SK-N-SH (cell line): Measurements from ENCODE around the gene DCLK1. TPM values are rescaled to one million over a fixed set of nuclear protein-coding genes. Genes with fewer than 3 reads are reported as not detected.

ENCODE experiments used
- CTCF ChIA-PET: fragments of 300-600, 350-600 bp; formaldehyde crosslinking; extraction: SDS; loops from one replicate; lab custom pipeline; 2021; lab: Yijun Ruan, JAX
- POLR2A ChIA-PET: fragments of 350-600 bp; sonication (Branson Sonifier 250); formaldehyde crosslinking; extraction: SDS; loops from one replicate; lab custom pipeline; 2020; ENCODE audit warnings: antibody characterized with exemption, inconsistent platforms; lab: Yijun Ruan, JAX
- DNase-seq: peaks from one replicate; pipeline ENCODE4 v3.0.0; 2012
- H2AFZ ChIP-seq: fragments of 200-600 bp; sonication (generic); 2 replicates; pipeline ENCODE4 v1.8.1; 2016; ENCODE audit warnings: antibody characterized with exemption, mild to moderate bottlenecking, low read depth
- H3F3A ChIP-seq: fragments of 200-600 bp; sonication (generic); replicated peaks from 2 replicates; pipeline ENCODE3; 2016; ENCODE audit warnings: antibody characterized with exemption, mild to moderate bottlenecking; ENCODE audit not compliant: insufficient read depth
- H3K27ac ChIP-seq, 2 experiments: fragments of 200-500 bp in 1 of 2; fragments of 200-600 bp in 1 of 2; sonication (Bioruptor generic) in 1 of 2; sonication (generic), shearing (Covaris generic) in 1 of 2; 2 replicates each; pipeline versions ENCODE4 v1.5.1 to v1.6.1; 2014 to 2016; ENCODE audit warnings: low read depth in 2 of 2, inconsistent platforms in 1 of 2, low read length in 1 of 2, mild to moderate bottlenecking in 1 of 2, mixed read lengths in 1 of 2
- H3K27me3 ChIP-seq: fragments of 200-600 bp; sonication (generic), shearing (Covaris generic); 2 replicates; pipeline ENCODE4 v1.6.1; 2016; ENCODE audit warnings: mixed run types; ENCODE audit not compliant: insufficient read depth
- H3K36me3 ChIP-seq, 2 experiments: fragments of 200-500 bp in 1 of 2; fragments of 200-600 bp in 1 of 2; sonication (Bioruptor generic) in 1 of 2; sonication (generic) in 1 of 2; replicated peaks in 1 of 2; 2 replicates each; pipeline versions ENCODE3 to v1.5.1; 2014 to 2016; ENCODE audit warnings: low read length in 1 of 2, mild to moderate bottlenecking in 1 of 2; ENCODE audit not compliant: insufficient read depth in 2 of 2, control insufficient read depth in 1 of 2
- H3K4me1 ChIP-seq, 2 experiments: fragments of 200-500 bp in 1 of 2; fragments of 200-600 bp in 1 of 2; sonication (Bioruptor generic) in 1 of 2; sonication (generic), shearing (Covaris generic) in 1 of 2; 2 replicates each; pipeline versions ENCODE4 v1.5.1 to v1.6.1; 2014 to 2016; ENCODE audit warnings: low read depth in 1 of 2, low read length in 1 of 2, mixed run types in 1 of 2; ENCODE audit not compliant: insufficient read depth in 2 of 2, control insufficient read depth in 1 of 2
- H3K4me2 ChIP-seq: fragments of 200-600 bp; sonication (generic), shearing (Covaris generic); 2 replicates; pipeline ENCODE4 v1.6.1; 2017; ENCODE audit warnings: mixed run types
- H3K4me3 ChIP-seq, 2 experiments: fragments of 200-500 bp in 1 of 2; fragments of 200-600 bp in 1 of 2; sonication (Bioruptor generic) in 1 of 2; sonication (generic), shearing (Covaris generic) in 1 of 2; 2 replicates each; pipeline versions ENCODE4 v1.5.1 to v1.8.1; 2014 to 2016; ENCODE audit warnings: low read depth in 2 of 2, inconsistent platforms in 1 of 2, low read length in 1 of 2, mild to moderate bottlenecking in 1 of 2, mixed read lengths in 1 of 2, moderate library complexity in 1 of 2
- H3K79me2 ChIP-seq: fragments of 200-600 bp; sonication (generic); 2 replicates; pipeline ENCODE4 v1.8.1; 2017; ENCODE audit warnings: mild to moderate bottlenecking; ENCODE audit not compliant: insufficient read depth
- H3K9ac ChIP-seq: fragments of 200-600 bp; sonication (generic); 2 replicates; pipeline ENCODE4 v1.6.1; 2017; ENCODE audit warnings: mixed run types
- H3K9me2 ChIP-seq: fragments of 200-600 bp; sonication (generic); 2 replicates; pipeline ENCODE4 v1.6.1; 2017; ENCODE audit warnings: mixed run types
- H3K9me3 ChIP-seq: fragments of 200-600 bp; sonication (generic); 2 replicates; pipeline ENCODE4 v1.6.1; 2017; ENCODE audit warnings: mixed run types, mild to moderate bottlenecking, moderate library complexity
- H4K20me1 ChIP-seq: fragments of 200-600 bp; sonication (generic); 2 replicates; pipeline ENCODE4 v1.6.1; 2017; ENCODE audit warnings: mild to moderate bottlenecking, mixed run types; ENCODE audit not compliant: insufficient read depth
- FOSL2 ChIP-seq: IDR thresholded peaks from 2 replicates; pipeline ENCODE4 v1.4.0; 2012; ENCODE audit warnings: low read depth, mild to moderate bottlenecking, moderate library complexity, borderline replicate concordance
- GABPA ChIP-seq: IDR thresholded peaks from 2 replicates; pipeline ENCODE4 v1.4.0; 2012; ENCODE audit warnings: low read depth, mild to moderate bottlenecking
- POLR2AphosphoS5 ChIP-seq: IDR thresholded peaks from 2 replicates; pipeline ENCODE4 v1.6.1; 2012; ENCODE audit warnings: low read depth, low read length
- RCOR1 ChIP-seq: fragments of 150-350 bp; IDR thresholded peaks from 2 replicates; pipeline ENCODE4 v1.6.1; 2017; ENCODE audit warnings: antibody characterized with exemption, low read length
- SMC3 ChIP-seq: IDR thresholded peaks from 2 replicates; pipeline ENCODE4 v1.6.1; 2012; ENCODE audit warnings: low read depth, low read length, improper control_type of control experiment
- TAF1 ChIP-seq: IDR thresholded peaks from 2 replicates; pipeline ENCODE4 v1.6.1; 2012; ENCODE audit warnings: low read depth, mild to moderate bottlenecking, low read length, moderate library complexity, borderline replicate concordance
- TCF12 ChIP-seq: IDR thresholded peaks from 2 replicates; pipeline ENCODE4 v1.4.0; 2012
- USF2 ChIP-seq: fragments of 150-350 bp; IDR thresholded peaks from 2 replicates; pipeline ENCODE4 v1.6.1; 2017; ENCODE audit warnings: antibody characterized with exemption, low read length, low read depth, borderline replicate concordance
- WGBS: methylation state at CpG from one replicate; pipeline ENCODE4 v1.1.6; 2017; ENCODE audit warnings: low lambda C conversion rate; 5-methylcytosine and 5-hydroxymethylcytosine counted together
- polyA plus RNA-seq, 3 experiments: library from polyadenylated mRNA; depleted of rRNA; stranded (reverse); fragments of >200 nt; gene quantifications; 2 replicates each; pipeline ENCODE4 v1.2.3, GENCODE V29; 2012
- TF ChIP-seq, protein P1 (sequence below): fragments of 150-350 bp; IDR thresholded peaks from 2 replicates; pipeline ENCODE4 v1.6.1; 2016; ENCODE audit warnings: mild to moderate bottlenecking, low read depth, low read length

The DCLK1 gene
- polyA plus RNA-seq, 1 of the 3 experiments (the other 2 are of a cell fraction): 1.1 TPM

DNA sequence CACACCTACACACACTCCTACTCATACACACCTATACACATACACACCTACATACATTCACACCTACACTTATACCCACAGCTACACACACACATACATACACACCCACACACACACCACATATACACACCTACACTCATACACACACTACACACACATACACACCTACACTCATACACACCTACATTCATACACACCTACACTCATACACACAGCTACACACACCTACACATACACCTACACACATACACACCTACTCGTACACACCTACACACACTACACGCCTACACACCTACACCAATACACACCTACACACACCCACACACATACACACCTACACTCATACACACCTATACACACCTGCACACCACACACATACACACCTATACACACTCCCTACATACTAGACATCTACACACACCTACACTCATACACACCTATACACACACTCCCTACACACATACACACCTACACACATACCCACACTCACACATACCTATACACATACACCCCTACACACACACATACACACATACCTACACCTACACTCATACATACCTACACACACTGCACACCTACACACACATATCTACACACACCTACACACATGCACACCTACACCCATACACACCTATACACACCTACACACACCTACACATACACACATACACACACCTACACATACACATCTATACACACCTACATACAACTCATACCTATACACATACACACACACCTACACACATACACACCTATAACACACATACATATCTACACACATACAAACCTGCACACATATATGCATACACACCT lies 369.5 kb downstream of the DCLK1 start:
- ChIA-PET POLR2A (no interaction called here), CTCF (no interaction called here)
- no peak overlapping the region for H3K9ac ChIP-seq
- no peak overlapping the region for H2AFZ ChIP-seq
- no peak overlapping the region for H3K4me2 ChIP-seq
- H3K79me2 ChIP-seq: no peaks in the 10 kb centered on the region
- no peaks in the 10 kb centered on the region for H3K9me3 ChIP-seq
- H3F3A ChIP-seq: no peaks in the 10 kb centered on the region
- H3K4me3 ChIP-seq: no peak overlapping the region
- H4K20me1 ChIP-seq: no peaks in the 10 kb centered on the region
- 75% methylated on average over 2 of the region's 2 CpGs for WGBS
- no peak overlapping the region for H3K27ac ChIP-seq
- no peaks in the 10 kb centered on the region for H3K4me1 ChIP-seq
- no peaks in the 10 kb centered on the region for H3K36me3 ChIP-seq
- DNase-seq: no peak
- no peaks in the 10 kb centered on the region for H3K27me3 ChIP-seq
- TF ChIP-seq USF2 (no peak), TAF1 (no peak), SMC3 (no peak), TCF12 (no peak), POLR2AphosphoS5 (no peak), GABPA (no peak), RCOR1 (no peak)
- no peaks in the 10 kb centered on the region for H3K9me2 ChIP-seq

GRCh38 chr13:35760735-35761281 lies 370.4 kb downstream of the DCLK1 start:
- ChIA-PET CTCF (no interaction called here), POLR2A (no interaction called here)
- no peaks in the 10 kb centered on the region for H3F3A ChIP-seq
- H3K4me1 ChIP-seq: no peaks in the 10 kb centered on the region
- H3K9me3 ChIP-seq: no peaks in the 10 kb centered on the region
- H3K36me3 ChIP-seq: no peaks in the 10 kb centered on the region
- H4K20me1 ChIP-seq: no peaks in the 10 kb centered on the region
- no peak overlapping the region for H3K4me2 ChIP-seq
- H3K27me3 ChIP-seq: no peaks in the 10 kb centered on the region
- no peaks in the 10 kb centered on the region for H3K9me2 ChIP-seq
- H3K9ac ChIP-seq: no peak overlapping the region
- DNase-seq: no peak
- 80% methylated on average over 13 of the region's 13 CpGs for WGBS
- H3K27ac ChIP-seq: no peak overlapping the region
- no peaks in the 10 kb centered on the region for H3K79me2 ChIP-seq
- H2AFZ ChIP-seq: no peak overlapping the region
- TF ChIP-seq POLR2AphosphoS5 (no peak), TAF1 (no peak), FOSL2 (no peak)
- TF ChIP-seq, protein P1, sequence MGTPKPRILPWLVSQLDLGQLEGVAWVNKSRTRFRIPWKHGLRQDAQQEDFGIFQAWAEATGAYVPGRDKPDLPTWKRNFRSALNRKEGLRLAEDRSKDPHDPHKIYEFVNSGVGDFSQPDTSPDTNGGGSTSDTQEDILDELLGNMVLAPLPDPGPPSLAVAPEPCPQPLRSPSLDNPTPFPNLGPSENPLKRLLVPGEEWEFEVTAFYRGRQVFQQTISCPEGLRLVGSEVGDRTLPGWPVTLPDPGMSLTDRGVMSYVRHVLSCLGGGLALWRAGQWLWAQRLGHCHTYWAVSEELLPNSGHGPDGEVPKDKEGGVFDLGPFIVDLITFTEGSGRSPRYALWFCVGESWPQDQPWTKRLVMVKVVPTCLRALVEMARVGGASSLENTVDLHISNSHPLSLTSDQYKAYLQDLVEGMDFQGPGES: no peak
- no peak overlapping the region for H3K4me3 ChIP-seq
